ENCODE results near the gene RNASEH2C.

GRCh38 chr11:65696802-65697552 is 23.6 kb downstream of the RNASEH2C start:
- TF ChIP-seq CTCF (IDR thresholded peaks at IDR 0.05; ENCODE audit: poor library complexity) (no peak), EZH2phosphoT487 (IDR thresholded peaks at IDR 0.05; ENCODE audit: low read depth, severe bottlenecking, unreplicated experiment) (no peak), EZH2 (IDR thresholded peaks at IDR 0.05; ENCODE audit: borderline replicate concordance) (no peak)

All from hepatocyte (in vitro differentiated cells).